K562 (cell line): ENCODE data around the gene AGBL1. TPM values are rescaled to one million over a fixed set of nuclear protein-coding genes. Genes with fewer than 3 reads are reported as not detected.

Source experiments
- ATAC-seq: fragments of 200-7000 bp; cut with Tn5 transposase; 3 replicates; pipeline ENCODE4 v1.9.1; 2020; ENCODE audit warnings: moderate library complexity
- BruUV-seq: library from RNA; stranded (reverse); fragments of 400-500 nt; replicated peaks from 2 replicates; lab custom pipeline; 2021; lab: Mats Ljungman, UMichigan
- CTCF ChIA-PET: fragments of 300-600 bp; formaldehyde crosslinking; extraction: SDS; loops from one replicate; lab custom pipeline; 2021; ENCODE audit warnings: low intra/inter-chr PET ratio; lab: Yijun Ruan, JAX
- POLR2A ChIA-PET: fragments of 300-600, 350-650 bp; sonication (Branson Sonifier 250); formaldehyde crosslinking; extraction: SDS; loops from one replicate; lab custom pipeline; 2021; ENCODE audit warnings: antibody characterized with exemption, inconsistent platforms; lab: Yijun Ruan, JAX
- DNase-seq, 4 experiments: peaks; one replicate each; pipeline versions ENCODE4 v3.0.0 to v3.0.0-alpha.2; 2011 to 2018; ENCODE audit warnings: low spot score in 3 of 4, mixed read lengths in 3 of 4; ENCODE audit errors: extremely low read depth in 1 of 4
- FAIRE-seq: peaks from 2 replicates; lab custom pipeline; 2011; peaks lifted over from hg19 to GRCh38; lab: Jason Lieb, UNC
- H2AFZ ChIP-seq: 2 replicates; pipeline ENCODE4 v1.6.0; 2011; ENCODE audit warnings: low read depth, low read length, control low read depth, inconsistent platforms
- H3K27ac ChIP-seq: fragments of 200-600 bp; 3 replicates; pipeline ENCODE4 v1.8.0; 2011; ENCODE audit warnings: low read depth, mild to moderate bottlenecking, control low read depth, inconsistent platforms, low read length, moderate library complexity, mixed read lengths; ENCODE audit errors: extremely low read depth
- H3K27me3 ChIP-seq, 2 experiments: fragments of 300-600 bp in 1 of 2; 2 replicates in 1 of 2; 3 replicates in 1 of 2; pipeline versions ENCODE4 v1.6.0 to v1.8.0; 2011; ENCODE audit warnings: inconsistent platforms in 2 of 2, low read length in 2 of 2, mild to moderate bottlenecking in 1 of 2, mixed read lengths in 1 of 2, moderate library complexity in 1 of 2; ENCODE audit not compliant: control insufficient read depth in 2 of 2, insufficient read depth in 2 of 2
- H3K36me3 ChIP-seq: fragments of 300-600 bp; 3 replicates; pipeline ENCODE4 v1.8.0; 2011; ENCODE audit warnings: mild to moderate bottlenecking, low read length, inconsistent platforms; ENCODE audit not compliant: control insufficient read depth, insufficient read depth
- H3K4me1 ChIP-seq, 2 experiments: fragments of 200-600 bp in 1 of 2; replicated peaks in 1 of 2; 2 replicates in 1 of 2; 3 replicates in 1 of 2; pipeline versions ENCODE4 v1.5.1 to v1.8.0; 2011; ENCODE audit warnings: inconsistent platforms in 2 of 2, low read length in 2 of 2, mild to moderate bottlenecking in 1 of 2, mixed read lengths in 1 of 2, moderate library complexity in 1 of 2; ENCODE audit not compliant: control insufficient read depth in 2 of 2, insufficient read depth in 2 of 2
- H3K4me2 ChIP-seq: 2 replicates; pipeline ENCODE4 v1.6.1; 2011; ENCODE audit warnings: low read length, control low read depth, inconsistent platforms, mixed read lengths; ENCODE audit not compliant: insufficient read depth
- H3K4me3 ChIP-seq: fragments of 200-600 bp; sonication (generic), shearing (Covaris generic); 2 replicates; pipeline ENCODE4 v1.5.1; 2016; ENCODE audit warnings: control low read depth, inconsistent platforms
- H3K79me2 ChIP-seq: fragments of 200-600 bp; 3 replicates; pipeline ENCODE4 v1.8.0; 2011; ENCODE audit warnings: low read length, inconsistent platforms; ENCODE audit not compliant: control insufficient read depth, insufficient read depth
- H3K9ac ChIP-seq, 2 experiments: 2 replicates each; pipeline versions ENCODE4 v1.6.0 to v1.6.1; 2011; ENCODE audit warnings: low read depth in 2 of 2, low read length in 2 of 2, control low read depth in 1 of 2, inconsistent platforms in 1 of 2, mild to moderate bottlenecking in 1 of 2, mixed read lengths in 1 of 2; ENCODE audit not compliant: insufficient read depth in 1 of 2
- H3K9me1 ChIP-seq: one replicate; pipeline ENCODE4 v1.6.0; 2011; ENCODE audit warnings: inconsistent platforms, mild to moderate bottlenecking, low read length, moderate library complexity; ENCODE audit not compliant: control insufficient read depth, insufficient read depth
- H3K9me3 ChIP-seq: replicated peaks from 2 replicates; pipeline ENCODE4 v1.5.1; 2011; ENCODE audit warnings: low read depth, low read length, inconsistent platforms; ENCODE audit not compliant: control insufficient read depth, insufficient read depth
- H4K20me1 ChIP-seq: replicated peaks from 2 replicates; pipeline ENCODE4 v1.6.1; 2011; ENCODE audit warnings: low read length, inconsistent platforms, mixed read lengths; ENCODE audit not compliant: control insufficient read depth, insufficient read depth
- MGA ChIP-seq: fragments of 450-650 bp; IDR thresholded peaks from 2 replicates; pipeline ENCODE4 v1.6.1; 2016; ENCODE audit warnings: mild to moderate bottlenecking, moderate library complexity
- NR3C1 ChIP-seq: sonication (generic); formaldehyde crosslinking; IDR thresholded peaks from 2 replicates; pipeline ENCODE4 v1.8.1; 2022; ENCODE audit warnings: missing genetic modification reagents
- NUFIP1 ChIP-seq: fragments of 450-650 bp; IDR thresholded peaks from 2 replicates; pipeline ENCODE4 v1.6.1; 2018; ENCODE audit not compliant: partially characterized antibody
- PHF20 ChIP-seq: fragments of 450-650 bp; IDR thresholded peaks from 2 replicates; pipeline ENCODE4 v1.6.1; 2018; ENCODE audit not compliant: partially characterized antibody
- POLR2AphosphoS5 ChIP-seq: IDR thresholded peaks from 2 replicates; pipeline ENCODE4 v1.6.1; 2011; ENCODE audit warnings: mild to moderate bottlenecking, low read depth, low read length, moderate library complexity; ENCODE audit not compliant: control insufficient read depth, insufficient read depth
- PRPF4 ChIP-seq: fragments of 200-400 bp; formaldehyde crosslinking; IDR thresholded peaks from one replicate; pipeline ENCODE4 v1.6.1; 2017; ENCODE audit warnings: low read length, low read depth, mild to moderate bottlenecking; ENCODE audit not compliant: insufficient read depth, poor library complexity, severe bottlenecking
- SRF ChIP-seq, 2 experiments: fragments of 250-450, 450-650 bp in 1 of 2; sonication (Bioruptor Pico) in 1 of 2; sonication (generic) in 1 of 2; formaldehyde crosslinking; IDR thresholded peaks; 2 replicates each; pipeline versions ENCODE4 v1.5.0 to v1.5.1; 2020 to 2022; ENCODE audit warnings: mild to moderate bottlenecking in 1 of 2, missing genetic modification reagents in 1 of 2
- SRSF3 ChIP-seq: fragments of 200-400 bp; formaldehyde crosslinking; IDR thresholded peaks from 2 replicates; pipeline ENCODE4 v1.6.1; 2016; ENCODE audit warnings: mild to moderate bottlenecking, low read length, moderate library complexity; ENCODE audit not compliant: insufficient read depth
- TCF3 ChIP-seq: sonication (generic); formaldehyde crosslinking; IDR thresholded peaks from 2 replicates; pipeline ENCODE4 v1.4.0; 2020; ENCODE audit warnings: mild to moderate bottlenecking, missing genetic modification reagents
- ZNF324 ChIP-seq: fragments of 250-450 bp; sonication (Bioruptor Pico); IDR thresholded peaks from 2 replicates; pipeline ENCODE4 v1.4.0; 2020; ENCODE audit warnings: mild to moderate bottlenecking
- ZNF655 ChIP-seq: fragments of 250-450 bp; sonication (Bioruptor Pico); IDR thresholded peaks from 2 replicates; pipeline ENCODE4 v1.5.0; 2021
- WGBS: fragments of 100-300 bp; shearing (Covaris generic); methylation state at CpG from one replicate; pipeline ENCODE4 v1.1.6; 2016; ENCODE audit warnings: low coverage, mixed read lengths; ENCODE audit not compliant: insufficient coverage; ENCODE audit errors: missing lambda C conversion rate; 5-methylcytosine and 5-hydroxymethylcytosine counted together
- in situ Hi-C: fragments of 300-500 bp; cut with MboI; formaldehyde crosslinking; loops from 4 replicates; pipeline ENCODE4 v1.15.0; 2018; ENCODE audit warnings: inconsistent platforms, mixed read lengths
- intact Hi-C: fragments of 100-400 bp; cut with micrococcal nuclease; formaldehyde crosslinking; loops from 2 replicates; pipeline ENCODE4 v1.14.2; 2022
- polyA plus RNA-seq, 8 experiments: library from polyadenylated mRNA; depleted of rRNA in 4 of 8; stranded (reverse) in 5 of 8; unstranded in 3 of 8; fragments of >200 nt; fragmentation: Nextera tagmentation in 2 of 8; fragmentation: Illumina TruSeq in 1 of 8; extraction: Ambion mirVana in 2 of 8; extraction: Trizol in 1 of 8; gene quantifications; 2 replicates each; pipeline versions ENCODE4 v1.2.1 to v1.2.3, GENCODE V29; 2011 to 2014; ENCODE audit warnings: inconsistent platforms in 1 of 8, missing spikeins in 1 of 8
- total RNA-seq, 7 experiments: library from RNA; depleted of rRNA in 6 of 7; stranded (reverse); fragments of >200 nt in 6 of 7; fragmentation: Illumina TruSeq in 2 of 7; extraction: Trizol in 2 of 7; gene quantifications; 2 replicates each; pipeline versions ENCODE4 v1.2.1 to v1.2.3, GENCODE V29; 2011 to 2021; ENCODE audit warnings: low replicate concordance in 1 of 7

Gene AGBL1
- total and polyA plus RNA-seq, 9 of the 15 experiments (the other 6 are each of a cell fraction or from before 2014, with no cell fraction given), result not detected

- no peaks in the 10 kb centered on the region for H3K9me1 ChIP-seq
- no peaks in the 10 kb centered on the region for H3K27me3 ChIP-seq
- no peaks in the 10 kb centered on the region for H3K36me3 ChIP-seq
- DNase-seq (no peak), ATAC-seq (no peak), FAIRE-seq (no peak)
- H3K4me3 ChIP-seq, result no peak overlapping the region
- intact Hi-C loops (no loop called here), in situ Hi-C loops (no loop called here)
- H4K20me1 ChIP-seq, result no peaks in the 10 kb centered on the region
- H3K9me3 ChIP-seq, result no peaks in the 10 kb centered on the region
- no peak overlapping the region for H3K4me2 ChIP-seq
- POLR2A ChIA-PET, result no interaction called here
- CTCF ChIA-PET, result no interaction called here
- no peak for TF ChIP-seq NR3C1 (CRISPR knock-in tag)
- TF ChIP-seq SRF (CRISPR knock-in tag; IDR thresholded peaks at IDR 0.05), result no peak
- no peak for TF ChIP-seq PRPF4
- no peak for TF ChIP-seq ZNF324 (CRISPR knock-in tag)
- TF ChIP-seq TCF3 (CRISPR knock-in tag), result no peak
- TF ChIP-seq ZNF655 (CRISPR knock-in tag), result no peak
- TF ChIP-seq NUFIP1, result no peak
- no peak for TF ChIP-seq PHF20
- TF ChIP-seq SRSF3, result no peak
- TF ChIP-seq MGA, result no peak
- TF ChIP-seq POLR2AphosphoS5, result no peak
- no TSS peak for BruUV-seq
- no peak overlapping the region for H3K27ac ChIP-seq
- no peak overlapping the region for H3K9ac ChIP-seq
- H3K79me2 ChIP-seq, result no peaks in the 10 kb centered on the region
- no peak overlapping the region for H2AFZ ChIP-seq
- no peaks in the 10 kb centered on the region for H3K4me1 ChIP-seq
- WGBS, result 0% methylated on average over 4 of the region's 4 CpGs
These were observed 792.3 kb downstream of the AGBL1 start for GRCh38 chr15:86871964-86872363.
